ENCODE results near the gene GLIPR1L2.
"Not testable (repeated sequence)": the region's sequence is repeated elsewhere in the genome, so short reads cannot be mapped to it uniquely, and the experiment has no call there.

Gene GLIPR1L2

DNA sequence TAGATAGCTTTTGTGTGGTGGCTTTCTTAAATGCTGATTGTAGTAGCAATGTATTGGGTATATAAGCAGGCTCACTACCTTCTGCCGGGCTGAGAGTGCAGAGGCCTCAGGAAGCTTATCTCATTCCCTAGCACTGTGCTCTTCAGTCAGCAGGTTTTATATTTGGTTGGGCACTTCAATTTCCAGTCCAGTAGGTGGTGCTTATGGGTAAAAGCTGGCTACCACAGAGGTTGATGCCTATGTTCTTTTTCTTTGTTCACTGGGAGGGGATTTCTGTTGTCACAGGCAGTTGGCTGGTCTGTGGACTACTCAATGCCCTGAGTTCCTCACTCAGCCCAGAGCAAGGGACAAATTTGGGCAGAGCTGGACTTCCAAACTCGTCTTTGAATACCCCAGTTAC is 46.7 kb downstream of the GLIPR1L2 start:
- DNase-seq (ENCODE audit: low read depth in 2 of 2) = no peak

- DNase-seq (ENCODE audit: low read depth in 2 of 2) = no peak
These were observed 47.3 kb downstream of the GLIPR1L2 start for GRCh38 chr12:75438059-75438754.

DNA sequence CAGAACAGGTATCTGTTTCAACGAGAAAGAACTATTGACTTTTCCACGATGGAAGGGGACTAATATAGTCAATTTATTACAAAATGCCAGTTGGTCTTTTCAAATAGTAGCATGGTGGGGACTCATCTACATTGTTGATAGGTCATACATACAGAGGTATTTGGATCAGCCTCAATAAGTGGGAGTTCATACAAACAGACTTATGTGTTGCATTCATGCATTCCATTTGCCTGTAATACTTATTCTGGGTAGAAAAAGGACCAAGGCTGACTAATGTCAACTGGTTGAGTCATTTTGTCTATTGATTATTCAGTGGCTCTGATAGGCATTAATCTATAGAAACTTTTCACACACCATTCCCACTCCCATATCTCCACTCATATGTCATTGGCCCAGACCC is 48.2 kb downstream of the GLIPR1L2 start:
- DNase-seq (ENCODE audit: low read depth in 2 of 2) = no peak

GRCh38 chr12:75439930-75440329 is 49.0 kb downstream of the GLIPR1L2 start:
- DNase-seq (ENCODE audit: low read depth in 2 of 2) = no peak

GRCh38 chr12:75441687-75442449 is 51.0 kb downstream of the GLIPR1L2 start:
- not testable (repeated sequence) for DNase-seq (ENCODE audit: low read depth in 2 of 2)

DNA sequence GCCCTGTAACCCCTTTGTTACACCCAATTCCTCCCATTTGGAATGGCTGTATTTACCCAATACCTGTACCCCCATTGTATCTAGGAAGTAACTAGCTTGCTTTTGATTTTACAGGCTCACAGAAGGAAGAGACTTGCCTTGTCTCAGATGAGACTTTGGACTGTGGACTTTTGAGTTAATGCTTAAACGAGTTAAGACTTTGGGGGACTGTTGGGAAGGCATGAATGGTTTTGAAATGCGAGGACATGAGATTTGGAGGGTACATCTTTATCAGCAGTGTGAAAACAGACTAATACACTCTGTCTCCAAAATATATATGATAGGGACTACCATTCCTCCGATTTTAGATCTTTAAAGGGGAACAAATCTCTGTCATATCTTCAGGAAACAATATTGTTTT is 51.6 kb downstream of the GLIPR1L2 start:
- DNase-seq (ENCODE audit: low read depth in 2 of 2) = not testable (repeated sequence)

- DNase-seq (ENCODE audit: low read depth in 2 of 2) = no peak
These were observed 52.8 kb downstream of the GLIPR1L2 start for GRCh38 chr12:75443709-75444108.

DNA sequence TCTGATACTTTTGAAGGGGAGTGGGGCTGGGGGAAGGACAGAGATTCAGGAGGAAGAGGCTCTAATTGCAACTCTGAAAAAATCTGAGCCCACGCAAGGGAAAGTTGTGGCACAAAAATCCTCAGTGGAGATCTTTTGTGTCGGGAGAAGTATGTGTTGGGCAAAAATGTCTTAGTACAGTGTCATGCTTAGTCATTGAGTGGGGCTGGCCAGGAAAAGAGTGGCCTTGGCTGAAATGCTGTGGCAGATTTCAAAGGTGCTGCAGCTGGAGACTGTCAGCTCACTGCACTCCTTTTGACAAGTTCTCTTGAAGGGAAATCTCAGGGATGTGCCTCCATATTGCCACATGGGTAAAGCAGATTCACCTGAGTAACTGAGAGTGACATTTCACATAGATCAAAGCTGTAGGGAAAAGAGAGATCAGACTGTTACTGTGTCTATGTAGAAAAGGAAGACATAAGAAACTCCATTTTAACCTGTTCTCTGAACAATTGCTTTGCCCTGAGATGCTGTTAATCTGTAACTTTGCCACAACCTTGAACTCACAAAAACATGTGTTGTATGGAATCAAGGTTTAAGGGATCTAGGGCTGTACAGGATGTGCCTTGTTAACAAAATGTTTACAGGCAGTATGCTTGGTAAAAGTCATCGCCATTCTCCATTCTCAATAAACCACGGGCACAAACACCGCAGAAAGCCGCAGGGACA is 53.7 kb downstream of the GLIPR1L2 start:
- DNase-seq (ENCODE audit: low read depth in 2 of 2) = no peak

DNA sequence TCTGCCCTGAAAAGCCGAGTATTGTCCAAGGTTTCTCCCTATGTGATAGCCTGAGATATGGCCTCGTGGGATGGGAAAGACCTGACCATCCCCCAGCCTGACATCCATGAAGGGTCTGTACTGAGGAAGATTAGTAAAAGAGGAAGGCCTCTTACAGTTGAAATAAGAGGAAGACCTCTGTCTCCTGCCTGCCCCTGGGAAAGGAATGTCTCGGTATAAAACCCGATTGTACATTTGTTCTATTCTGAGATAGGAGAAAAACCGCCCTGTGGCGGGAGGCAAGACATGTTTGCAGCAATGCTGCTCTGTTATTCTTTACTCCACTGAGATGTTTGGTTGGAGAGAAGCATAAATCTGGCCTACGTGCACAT is 54.2 kb downstream of the GLIPR1L2 start:
- DNase-seq (ENCODE audit: low read depth in 2 of 2) = not testable (repeated sequence)

- DNase-seq (ENCODE audit: low read depth in 2 of 2) = no peak
These were observed 56.0 kb downstream of the GLIPR1L2 start for GRCh38 chr12:75446857-75447256.

DNA sequence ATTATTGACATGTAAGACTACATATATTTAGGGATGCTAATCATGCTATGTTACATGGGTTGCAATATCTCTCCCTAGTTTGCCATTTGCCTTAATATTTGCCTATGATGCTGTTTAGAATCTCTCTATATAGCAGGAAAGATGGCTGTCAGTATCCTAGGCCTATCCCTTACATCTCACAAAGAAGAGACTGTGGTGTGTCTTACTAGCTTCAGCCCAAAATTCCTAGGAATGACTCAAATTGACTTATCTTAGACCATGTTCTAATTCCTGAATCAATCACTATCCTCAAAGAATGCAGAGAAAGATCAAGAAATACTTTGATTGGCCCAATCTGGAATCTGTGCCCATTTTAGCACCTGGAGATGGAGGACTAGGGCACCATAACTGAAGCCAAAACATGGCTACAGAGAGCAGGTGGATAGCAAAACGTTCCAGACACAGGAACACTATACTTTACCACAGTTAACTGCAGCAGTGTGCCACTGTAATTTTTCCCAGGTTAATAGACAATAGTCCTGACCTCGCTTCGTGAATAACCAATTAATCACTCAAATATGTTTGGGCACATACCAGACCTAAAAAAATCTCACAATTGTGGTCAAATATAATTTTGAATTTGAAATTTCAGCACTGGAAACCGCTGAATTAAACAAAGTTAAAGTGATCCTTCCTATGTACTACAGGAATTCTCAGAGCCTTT is 57.0 kb downstream of the GLIPR1L2 start:
- no peak for DNase-seq (ENCODE audit: low read depth in 2 of 2)

DNA sequence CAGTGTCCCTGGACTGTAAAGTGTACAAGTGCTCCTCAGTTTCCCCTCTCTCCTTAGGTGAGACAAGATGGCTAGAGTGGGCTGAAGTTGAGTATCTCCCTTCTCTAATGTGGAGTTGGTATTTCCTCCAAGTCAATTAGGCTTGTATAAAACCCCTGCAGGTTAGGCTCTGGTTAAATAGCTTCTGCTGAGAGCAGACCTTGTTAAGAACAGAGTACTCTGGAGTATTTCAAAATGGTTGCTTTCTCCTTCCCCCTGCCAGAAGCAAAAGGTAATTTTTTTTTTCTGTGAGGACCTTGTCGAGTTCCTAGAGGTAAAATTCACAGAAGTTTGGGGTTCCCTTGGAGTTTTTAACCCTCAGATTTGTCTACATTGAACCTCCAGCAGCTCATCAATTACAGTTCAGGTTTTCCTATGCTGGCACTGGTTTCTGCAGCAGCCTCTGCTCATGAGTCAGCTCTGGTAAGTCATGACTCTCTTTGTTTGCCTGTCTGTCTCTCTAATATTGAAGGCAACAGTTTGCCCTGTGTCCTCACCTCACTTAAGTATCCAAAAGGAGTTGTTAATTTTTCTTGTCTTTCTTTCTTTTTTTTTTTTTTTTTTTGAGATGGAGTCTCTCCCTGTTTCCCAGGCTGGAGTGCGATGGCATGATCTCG is 61.9 kb downstream of the GLIPR1L2 start:
- no peak for DNase-seq (ENCODE audit: low read depth in 2 of 2)

GRCh38 chr12:75455839-75456238 is 65.0 kb downstream of the GLIPR1L2 start:
- DNase-seq (ENCODE audit: low read depth in 2 of 2) = no peak

- no peak for DNase-seq (ENCODE audit: low read depth in 2 of 2)
These were observed 66.3 kb downstream of the GLIPR1L2 start for GRCh38 chr12:75457191-75457590.

GRCh38 chr12:75457866-75458265 is 67.0 kb downstream of the GLIPR1L2 start:
- not testable (repeated sequence) for DNase-seq (ENCODE audit: low read depth in 2 of 2)

GRCh38 chr12:75459755-75460154 is 68.9 kb downstream of the GLIPR1L2 start:
- DNase-seq (ENCODE audit: low read depth in 2 of 2) = no peak

- no peak for DNase-seq (ENCODE audit: low read depth in 2 of 2)
These were observed 69.3 kb downstream of the GLIPR1L2 start for GRCh38 chr12:75460204-75460603.

DNA sequence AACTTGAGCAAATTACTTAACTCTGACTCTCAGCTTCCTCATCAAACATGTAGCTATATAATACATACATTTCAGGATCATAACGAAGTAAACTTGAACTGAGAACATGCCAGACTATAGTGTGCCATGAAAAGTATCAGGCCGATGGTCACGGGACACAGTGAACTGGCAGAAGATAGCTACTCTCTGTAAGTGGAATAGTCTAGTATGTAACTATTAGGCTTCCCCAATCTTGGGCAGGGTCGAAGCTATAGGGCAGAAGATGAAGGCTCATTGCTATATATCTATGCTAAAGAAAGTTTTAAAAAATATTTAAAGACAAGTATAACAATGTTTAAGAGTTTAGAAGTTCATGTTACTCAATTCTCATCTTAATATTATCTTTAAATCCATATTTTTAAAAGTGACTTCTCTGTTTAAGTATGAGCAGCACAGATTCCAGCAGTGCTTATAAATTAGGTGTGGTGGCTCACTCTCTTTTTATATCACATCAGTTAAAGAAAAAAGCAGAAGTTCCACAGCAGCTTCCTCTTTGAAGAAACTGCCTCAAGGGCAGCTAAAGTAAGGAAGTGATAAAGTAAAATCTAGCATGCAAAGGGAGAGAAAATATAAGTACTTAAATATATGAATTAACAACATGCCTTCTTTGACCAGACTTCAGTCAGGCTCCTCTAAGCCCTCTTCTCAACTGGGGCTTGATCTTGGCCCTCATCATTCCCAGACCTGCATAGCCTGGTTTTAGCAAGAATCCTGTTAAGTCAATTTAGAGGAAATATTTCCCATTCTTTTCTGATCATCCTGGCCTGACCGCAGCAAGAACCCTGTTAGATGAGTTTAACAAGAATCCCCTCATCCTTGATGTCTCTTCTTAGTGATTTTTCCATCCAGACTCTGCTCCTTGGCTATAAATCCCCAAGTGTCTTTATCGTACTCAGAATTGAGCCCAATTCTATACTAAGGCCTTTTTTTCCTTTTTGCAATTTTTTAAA is 81.3 kb downstream of the GLIPR1L2 start:
- no peak for DNase-seq (ENCODE audit: low read depth in 2 of 2)

GRCh38 chr12:75474116-75474515 is 83.2 kb downstream of the GLIPR1L2 start:
- DNase-seq (ENCODE audit: low read depth in 2 of 2) = no peak

GRCh38 chr12:75476071-75476470 is 85.2 kb downstream of the GLIPR1L2 start:
- DNase-seq (ENCODE audit: low read depth in 2 of 2) = peak; percentile 20 to 44

All from stimulated activated CD4-positive, alpha-beta T cell treated with anti-CD3 and anti-CD28 coated beads, Interleukin-4, amount 100 ng/mL, for 48 hours (primary cell).